HG03469 (cell line): ENCODE measurements around the gene CISTR.
A peak's percentile ranks its signal among the peaks of the same experiment; 100 is the strongest.
"Not testable (repeated sequence)": the region's sequence is repeated elsewhere in the genome, so short reads cannot be mapped to it uniquely, and the experiment has no call there.

Experiments used
- ATAC-seq: cut with Tn5 transposase; IDR thresholded peaks from one replicate; pipeline ENCODE4 v1.9.1; 2021; ENCODE audit warnings: mild to moderate bottlenecking, moderate library complexity, moderate number of reproducible peaks; ENCODE audit not compliant: unreplicated experiment

The CISTR gene

DNA sequence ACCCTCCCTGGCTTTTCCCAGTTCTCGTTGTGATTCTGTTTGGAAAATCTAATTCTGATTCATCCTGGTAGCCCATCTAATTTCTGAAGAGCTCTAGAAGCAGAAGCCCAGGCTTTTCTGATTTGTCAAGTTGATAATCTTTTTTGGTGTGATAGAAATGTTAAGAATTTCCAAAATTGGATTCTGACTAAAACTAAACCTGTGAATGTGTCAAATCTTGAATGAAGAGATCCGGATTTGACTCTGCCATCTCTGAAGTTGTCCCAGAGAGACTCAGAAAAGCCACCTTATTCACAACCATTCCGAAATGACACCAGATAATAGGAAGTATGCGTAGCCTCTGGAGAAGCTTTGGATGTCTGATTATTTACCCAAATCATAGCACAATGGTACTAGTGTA lies 12.8 kb upstream of the CISTR start:
- ATAC-seq, result no peak

DNA sequence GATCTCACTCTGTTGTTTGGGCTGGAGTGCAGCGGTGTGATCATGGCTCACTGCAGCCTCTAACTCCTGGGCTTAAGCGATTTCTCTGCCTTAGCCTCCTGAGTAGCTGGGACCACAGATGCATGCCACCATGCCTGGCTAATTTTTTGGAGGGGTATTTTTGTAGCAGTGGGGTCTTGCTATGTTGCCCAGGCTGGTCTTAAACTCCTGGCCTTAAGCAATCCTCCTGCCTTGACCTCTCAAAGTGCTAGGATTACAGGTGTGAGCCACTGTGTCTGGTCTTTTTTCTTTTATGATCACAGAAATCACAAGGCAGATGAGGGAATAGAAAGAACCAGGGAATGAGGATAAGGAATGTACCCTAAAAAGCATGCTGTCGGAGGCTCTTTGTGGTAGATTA lies 11.0 kb upstream of the CISTR start:
- ATAC-seq, result not testable (repeated sequence)

DNA sequence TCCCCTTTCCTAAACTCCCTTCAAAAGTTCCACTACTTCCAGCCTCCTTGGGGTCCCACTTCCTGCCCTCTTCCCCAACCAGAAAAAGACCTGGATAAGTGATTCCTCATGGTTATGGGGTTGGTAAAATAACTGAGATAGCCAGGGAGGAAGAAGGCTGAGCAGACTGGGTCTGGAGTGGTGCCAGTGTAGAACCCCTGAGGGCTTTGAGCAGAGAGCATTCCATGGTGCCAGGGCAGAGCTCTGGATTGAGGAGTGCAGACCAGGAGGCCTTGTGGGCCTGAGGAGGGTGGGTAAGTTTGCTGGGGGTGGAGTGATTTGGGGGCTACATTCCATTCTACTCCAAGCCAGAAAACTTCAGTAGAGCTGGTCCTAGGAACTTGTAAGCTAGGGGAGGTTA lies 9.5 kb upstream of the CISTR start:
- ATAC-seq, result no peak

DNA sequence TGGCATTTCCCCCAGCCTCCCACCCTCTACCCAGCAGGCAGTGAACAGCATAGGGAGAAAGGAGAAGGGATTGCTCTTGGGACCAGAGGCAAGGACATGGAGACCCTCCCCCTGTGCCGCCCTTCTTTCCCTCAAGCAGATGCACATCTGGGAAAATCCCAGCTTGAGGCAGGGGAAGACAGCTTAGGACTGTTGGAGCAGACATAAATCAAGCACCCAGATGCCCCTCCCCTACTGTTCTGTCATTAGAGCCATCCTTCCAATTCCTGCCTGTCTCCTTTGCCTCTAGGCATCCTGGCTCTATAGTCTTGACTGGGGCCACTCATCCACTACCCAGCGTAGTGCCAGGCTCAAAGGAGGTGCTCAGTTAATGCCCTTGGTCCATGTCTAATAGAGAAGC lies 7.5 kb upstream of the CISTR start:
- no peak for ATAC-seq

DNA sequence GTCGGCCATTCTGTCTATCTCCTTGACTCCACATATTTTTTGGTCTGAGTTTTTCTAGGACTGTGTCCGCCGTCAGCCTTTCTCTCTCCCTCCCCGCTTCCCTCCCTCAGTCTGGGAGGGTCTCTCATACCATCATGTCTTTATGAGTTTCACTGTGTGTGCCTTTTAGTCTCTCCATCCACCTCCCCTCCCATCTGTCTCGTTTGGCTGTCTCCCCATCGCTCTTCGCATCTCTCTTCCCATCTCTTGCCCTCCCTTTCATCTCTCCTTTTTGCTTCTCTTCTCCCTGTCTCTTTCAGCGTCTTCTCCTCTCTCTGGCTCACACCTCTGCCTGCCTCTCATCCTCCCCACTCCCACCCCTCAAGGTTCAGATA lies 6.9 kb upstream of the CISTR start:
- ATAC-seq, result no peak

DNA sequence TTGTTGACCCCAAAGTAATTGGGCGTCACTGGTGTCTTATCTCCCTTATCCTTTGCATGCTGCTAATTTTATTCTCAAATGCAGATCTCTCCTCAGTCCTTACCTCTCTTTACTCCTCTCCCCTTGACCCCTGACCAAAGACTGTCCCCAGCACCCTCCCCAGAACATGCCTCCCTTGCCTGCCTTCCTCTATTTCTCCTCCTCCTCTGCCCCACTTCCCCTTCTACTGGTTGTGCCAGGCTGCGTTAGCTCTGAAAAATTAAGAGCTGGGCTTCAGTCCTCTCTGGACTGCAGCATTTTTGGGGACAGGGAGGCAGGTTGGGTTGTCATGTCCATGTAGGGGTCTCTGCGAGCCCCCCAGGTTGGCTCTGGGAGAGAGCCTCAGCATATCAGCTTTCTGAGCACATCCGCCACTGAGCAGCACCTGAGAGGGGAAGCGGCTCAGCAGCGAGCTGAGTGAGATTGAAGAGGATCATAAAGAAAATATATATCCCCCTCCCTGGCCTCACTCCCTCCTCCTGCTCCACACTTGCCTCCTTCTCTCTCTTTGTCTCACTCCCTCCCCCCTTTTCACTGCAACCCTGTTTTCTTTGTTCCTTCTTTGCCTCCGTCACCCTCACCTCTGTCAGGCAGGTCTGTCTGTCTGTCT lies 6.4 kb upstream of the CISTR start:
- ATAC-seq, result no peak

DNA sequence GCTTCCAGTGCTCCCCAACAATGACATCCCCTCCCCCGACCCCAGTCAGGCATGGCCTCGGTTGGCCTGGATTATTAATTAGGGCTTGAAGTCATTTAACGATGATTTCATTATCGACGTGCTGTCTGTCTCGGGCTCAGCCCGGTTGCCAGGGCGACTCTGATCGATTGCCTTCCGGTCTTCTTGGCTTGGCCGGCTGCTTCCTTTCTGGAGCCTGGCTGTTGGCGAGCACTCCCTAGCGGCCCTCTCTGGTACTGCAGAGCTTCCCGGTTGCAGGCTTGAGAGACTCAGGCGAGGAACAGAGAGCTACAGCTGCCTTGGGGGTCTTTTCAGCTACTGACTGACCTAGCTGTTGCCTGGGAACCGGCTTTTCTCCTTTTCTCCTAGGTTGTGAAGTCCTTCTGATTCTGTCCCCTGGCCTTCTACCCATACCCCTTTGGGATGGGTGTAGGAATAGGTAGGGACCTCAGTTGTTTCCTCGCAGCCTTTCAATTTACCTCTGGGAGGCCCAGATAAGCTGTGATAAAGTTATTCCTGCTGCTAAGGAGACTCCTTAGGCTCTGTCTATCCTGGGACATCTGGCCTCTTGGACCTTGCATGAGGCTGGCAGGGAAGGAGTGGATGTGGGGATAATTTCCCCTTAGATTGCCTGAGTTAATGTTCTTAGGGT lies 5.5 kb upstream of the CISTR start:
- ATAC-seq, result peak; percentile 46

DNA sequence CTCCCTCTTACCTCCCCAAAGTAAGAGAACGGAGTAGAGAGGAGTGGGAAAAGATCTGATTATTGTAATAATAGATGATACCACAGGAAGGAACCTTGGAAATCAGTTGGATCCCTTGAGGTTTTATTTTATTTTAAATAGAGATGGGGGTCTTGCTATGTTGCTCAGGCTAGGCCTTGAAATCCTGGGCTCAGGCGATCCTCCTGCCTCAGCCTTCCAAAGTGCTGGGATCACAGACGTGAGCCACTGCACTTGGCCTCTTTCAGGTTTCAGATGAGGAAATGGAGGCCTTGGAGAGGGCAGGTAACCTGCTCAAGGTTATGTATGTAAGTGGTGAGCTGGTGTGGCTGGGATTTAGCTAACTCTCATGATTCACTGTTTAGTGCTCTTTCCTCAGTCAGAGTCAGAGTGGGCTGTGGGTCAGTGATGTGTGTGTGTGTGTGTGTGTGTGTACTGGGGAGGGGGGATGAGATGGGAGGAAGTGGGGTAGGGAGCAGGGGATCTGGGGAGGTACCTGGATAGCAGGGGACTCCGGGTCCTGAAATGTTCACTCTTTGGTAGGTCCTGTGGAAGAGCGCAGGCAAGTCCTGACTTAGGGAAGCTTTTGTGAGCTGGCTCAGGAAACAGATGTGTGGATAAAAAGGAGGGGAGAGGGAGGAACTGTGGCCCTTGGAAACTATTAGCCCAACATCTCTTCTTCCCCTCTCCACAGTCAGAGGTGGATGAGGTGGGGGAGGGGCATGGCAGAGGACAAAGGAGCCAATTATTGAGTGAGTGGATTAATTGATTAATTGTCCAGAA lies 4.7 kb upstream of the CISTR start:
- ATAC-seq, result no peak

DNA sequence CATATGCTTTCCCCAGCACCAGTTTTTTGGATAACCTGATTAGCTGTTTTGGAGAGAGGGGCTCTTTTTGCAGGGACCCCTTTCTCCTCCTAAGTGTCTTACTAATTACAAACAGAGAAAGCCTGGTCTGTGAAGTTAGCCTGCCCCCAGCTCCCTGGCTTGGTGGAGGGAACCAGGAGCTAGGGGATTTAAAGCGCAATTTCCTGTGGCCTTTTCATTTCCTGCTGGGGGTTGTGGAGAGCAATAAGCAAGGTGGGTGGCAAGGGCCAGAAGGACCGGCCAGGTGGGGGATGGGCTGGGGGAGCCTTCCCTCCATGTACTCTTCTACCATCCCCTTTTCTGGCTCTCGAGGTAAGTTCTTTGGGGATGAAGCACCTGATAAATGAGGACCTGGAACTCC lies 4.1 kb upstream of the CISTR start:
- no peak for ATAC-seq

DNA sequence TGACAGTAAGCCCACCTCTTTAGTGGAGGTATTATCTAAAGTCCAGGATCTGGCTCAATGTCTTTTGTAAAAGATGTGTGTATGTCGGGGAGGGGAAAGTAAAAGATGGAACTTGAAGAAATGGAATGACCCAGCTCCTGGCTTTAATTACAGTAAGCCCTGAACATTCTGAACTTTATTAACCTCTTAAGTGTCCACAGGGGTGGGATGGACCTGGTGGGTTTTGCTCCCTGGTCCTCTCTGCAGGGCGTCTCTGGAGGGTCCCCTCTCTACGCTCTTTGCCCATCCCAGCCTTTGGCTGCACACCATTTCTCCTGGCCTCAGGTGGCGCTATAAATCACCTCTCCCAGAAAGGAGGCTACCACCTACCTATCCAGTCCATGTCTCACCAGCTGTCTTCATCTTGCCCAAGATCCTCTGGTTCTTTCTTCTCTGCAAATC lies 3.7 kb upstream of the CISTR start:
- ATAC-seq, result no peak

DNA sequence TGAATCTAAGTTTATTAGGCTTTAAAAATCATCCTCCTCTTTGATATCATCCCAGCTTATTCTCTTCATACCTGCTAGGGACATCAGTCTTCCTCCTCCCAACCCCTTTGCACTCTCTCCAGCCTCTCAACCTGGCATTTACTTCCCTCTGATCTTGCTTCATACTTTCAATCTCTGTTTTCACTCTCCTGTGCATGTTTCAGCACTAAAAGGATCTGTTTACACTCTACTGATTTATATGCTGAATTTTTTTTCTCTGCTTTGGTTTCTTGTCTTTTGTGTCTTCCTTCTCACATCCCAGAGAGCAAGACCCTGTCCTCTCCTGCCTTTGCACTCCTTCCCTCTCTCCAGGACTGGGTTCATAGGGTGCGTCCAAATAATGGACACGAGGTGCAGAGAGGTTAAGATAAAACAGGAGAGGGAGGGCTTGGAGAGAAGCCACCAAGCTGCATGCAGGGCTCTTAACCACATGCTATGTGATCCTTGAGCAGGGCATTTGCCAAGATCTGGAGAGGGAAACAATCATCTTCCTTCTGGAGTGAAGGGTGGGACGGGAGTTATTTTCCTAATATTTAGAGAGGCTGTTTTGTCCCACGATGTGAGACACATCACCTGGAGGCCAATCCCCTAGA lies 3.0 kb upstream of the CISTR start:
- no peak for ATAC-seq

DNA sequence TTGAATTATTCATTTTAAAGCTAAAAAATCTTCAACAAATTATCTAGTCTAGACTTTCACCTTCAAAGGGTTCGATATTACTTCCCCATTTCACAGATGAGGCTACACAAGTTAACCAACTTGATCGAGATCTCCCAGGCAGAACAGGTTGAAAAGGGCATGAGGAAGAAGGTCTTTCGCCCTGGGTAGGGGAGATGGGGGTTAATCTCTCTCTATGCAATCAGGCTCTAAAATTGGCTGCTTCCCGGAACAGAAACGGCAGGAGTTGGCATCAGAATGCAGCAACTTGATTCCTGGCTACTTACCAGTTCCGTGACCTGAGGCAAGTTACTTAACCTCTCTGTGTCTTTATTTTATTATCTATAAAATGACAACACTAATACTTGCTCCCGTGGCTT lies 2.4 kb upstream of the CISTR start:
- ATAC-seq, result no peak

DNA sequence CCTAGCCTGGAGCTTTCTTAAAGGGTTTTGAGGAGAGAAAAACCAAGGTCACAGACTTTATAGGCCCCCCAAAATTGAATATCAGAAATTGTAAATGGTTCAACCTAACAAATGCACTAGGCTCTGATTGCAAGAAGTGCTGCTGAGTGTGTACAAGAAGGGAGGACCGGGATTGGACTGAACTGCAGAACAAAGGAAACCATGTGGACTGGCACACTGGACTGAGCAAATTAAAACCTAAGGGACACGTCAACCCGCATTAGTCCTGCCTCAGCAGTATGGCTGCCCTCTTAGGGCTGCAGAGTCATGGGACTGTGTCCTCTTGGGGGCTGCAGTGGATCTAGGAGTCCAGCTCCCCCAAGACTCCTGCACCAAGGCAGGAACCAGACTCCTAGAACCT lies 842 bp upstream of the CISTR start:
- no peak for ATAC-seq

DNA sequence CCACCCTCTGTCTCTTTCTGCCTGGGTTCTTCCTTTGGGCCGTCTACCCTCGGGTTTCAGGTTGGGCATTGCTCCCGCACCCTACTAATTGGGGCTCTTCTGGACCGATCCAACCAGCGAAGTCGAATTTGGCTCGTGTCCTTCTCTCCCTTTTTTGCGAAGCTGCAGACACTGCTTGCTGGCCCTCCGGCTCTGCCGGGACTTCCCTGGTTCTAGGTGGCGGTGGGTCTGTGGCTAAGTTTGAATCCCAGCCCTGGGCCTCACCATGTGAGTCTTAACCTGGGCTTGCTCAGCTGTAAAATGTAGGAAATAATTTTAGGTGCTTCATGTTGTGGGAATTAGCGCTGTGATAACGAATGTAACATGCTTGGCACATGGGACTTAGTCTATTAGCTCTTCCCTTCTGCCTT lies 418 bp upstream of the CISTR start:
- no peak for ATAC-seq

DNA sequence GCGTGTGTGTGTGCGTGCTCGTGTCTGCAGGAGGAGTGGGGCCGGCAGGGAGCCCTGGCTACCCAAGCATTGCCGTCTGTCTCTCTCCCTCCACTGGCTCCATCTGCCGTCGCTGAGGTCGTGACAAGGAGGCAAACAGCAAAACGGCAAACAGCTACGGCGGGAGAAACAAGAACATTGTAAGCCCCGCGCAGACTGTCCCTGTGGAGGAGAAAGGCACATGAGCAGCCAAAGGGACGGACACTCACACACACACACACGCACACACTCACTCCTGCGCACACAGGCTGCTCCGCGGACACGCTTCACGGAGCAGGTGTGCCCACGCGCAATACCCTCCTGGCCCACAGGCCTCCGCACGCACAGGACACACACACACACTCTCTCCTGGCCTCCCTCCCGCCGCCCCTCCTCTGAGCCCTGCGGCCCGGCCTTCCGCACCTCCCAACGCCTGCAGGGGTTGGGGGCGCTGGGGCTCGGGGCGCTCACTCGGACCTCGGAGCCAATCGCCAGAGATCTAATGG lies 905 bp downstream of the CISTR start:
- ATAC-seq, result no peak

DNA sequence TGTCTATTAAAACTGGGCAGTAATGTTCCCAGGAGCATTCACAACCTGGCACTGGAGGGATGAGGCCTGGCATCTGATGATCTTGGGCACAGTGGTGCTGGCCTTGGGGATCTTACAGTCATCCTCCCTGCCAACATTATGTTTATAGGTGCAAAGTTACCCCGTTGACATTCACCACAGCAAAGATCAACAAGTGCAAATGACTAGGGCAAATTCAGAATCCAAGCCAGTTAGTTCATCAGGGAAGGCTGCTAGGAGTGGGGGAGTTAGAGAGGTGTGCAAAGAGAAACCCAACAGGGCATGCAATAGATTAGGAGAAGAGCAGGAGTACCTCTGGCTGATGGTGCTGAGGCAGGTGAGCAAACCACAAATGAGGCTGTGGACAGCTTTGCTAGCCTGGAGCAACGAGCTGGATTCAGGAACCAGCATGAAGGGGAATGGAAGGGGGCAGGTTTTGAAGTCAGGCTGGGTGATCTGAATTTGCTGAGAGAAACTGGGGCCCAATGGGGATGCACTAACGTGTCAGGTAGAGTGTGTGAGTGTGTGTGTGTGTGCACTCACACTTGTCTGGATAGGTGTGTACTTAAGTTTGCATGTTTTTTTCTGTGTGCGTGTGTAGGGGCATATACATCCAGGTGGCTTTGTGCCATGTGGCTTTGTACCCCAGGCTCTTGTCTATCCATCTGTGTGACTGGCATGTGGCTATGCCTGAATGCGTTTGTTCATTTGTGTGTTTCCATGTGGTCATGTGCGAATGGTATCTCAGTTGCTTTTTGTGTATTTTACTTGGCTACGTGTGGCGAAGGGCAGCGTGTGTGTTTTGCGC lies 1.6 kb downstream of the CISTR start:
- ATAC-seq, result no peak

DNA sequence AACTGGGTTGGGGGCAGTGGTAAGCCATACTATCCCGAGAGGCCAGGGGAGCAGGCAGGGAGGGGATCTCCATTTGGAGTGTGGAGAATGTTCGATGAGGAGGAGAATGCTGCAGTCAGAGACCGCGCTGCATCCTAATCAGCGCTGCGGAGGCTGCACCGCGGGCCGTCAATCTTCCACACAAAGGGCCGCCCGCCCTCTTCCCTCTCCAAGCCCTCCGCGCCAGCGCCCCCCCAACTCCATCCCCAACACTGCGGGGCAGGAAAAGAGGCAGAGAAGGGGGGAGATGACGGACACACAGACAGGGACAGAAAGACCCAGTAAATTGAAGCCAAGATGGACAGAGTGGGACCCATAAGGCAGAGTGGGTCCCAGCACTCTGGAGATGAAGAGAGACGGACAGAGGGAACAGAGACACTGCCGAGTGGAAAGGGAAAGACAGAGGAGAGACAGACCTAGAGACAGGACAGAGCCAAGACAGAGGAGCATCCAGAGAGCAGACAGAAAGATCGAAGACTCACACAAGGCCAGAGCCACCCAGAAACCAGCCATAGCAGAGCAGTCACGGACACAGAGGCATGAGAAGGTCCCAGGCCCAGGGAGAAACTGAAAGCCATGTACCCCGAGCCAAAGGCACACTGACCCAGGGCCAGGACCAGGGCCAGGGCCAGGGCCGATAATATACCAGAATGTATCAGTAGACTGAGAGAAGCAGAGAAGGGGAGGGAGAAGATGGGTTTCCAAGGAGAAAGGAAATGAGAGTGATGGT lies 3.5 kb downstream of the CISTR start:
- no peak for ATAC-seq

DNA sequence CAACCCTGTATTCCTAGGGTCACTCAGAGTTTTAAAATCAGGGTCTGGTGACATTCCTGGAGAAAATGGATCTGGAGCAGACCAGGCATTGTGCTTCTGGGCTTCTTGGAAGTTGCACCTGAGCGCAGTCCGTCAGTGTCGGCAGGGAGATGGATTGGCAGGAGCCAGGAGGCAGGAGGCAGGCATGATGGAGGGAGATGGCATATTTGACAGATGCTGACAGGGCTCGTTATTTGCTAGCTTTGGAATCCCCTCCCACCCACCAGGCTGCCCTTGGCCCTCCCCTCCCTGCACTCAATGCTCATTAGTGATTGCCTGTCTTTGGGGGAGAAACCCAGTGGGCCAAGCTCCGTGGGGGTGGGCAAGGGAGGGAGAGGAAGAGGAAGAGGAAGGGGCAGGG lies 4.7 kb downstream of the CISTR start:
- ATAC-seq, result no peak

DNA sequence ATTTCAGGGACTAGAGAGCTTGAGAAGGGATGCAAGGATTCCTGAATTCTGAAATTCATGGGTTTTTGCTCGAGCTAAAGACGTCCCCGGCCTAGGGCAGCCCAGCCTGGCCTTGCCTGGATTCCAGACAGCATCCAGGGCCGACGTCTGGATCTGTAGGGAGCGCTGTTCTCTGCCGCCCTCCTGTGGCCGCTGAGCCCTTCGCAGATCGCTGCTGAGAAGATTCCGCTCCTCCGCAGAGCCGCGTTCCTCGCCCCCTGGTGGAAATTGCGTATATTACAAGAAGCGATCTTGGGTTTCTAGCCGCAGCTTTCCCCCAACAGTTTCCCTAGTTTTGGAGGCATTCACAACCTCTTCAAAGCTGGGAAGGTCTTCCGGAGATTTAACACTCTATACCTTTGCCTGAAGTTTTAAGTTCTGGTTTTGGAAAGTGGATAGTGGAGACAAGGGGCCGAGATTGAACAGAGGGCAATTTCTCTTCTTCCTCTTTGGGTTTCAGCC lies 5.1 kb downstream of the CISTR start:
- ATAC-seq, result no peak

DNA sequence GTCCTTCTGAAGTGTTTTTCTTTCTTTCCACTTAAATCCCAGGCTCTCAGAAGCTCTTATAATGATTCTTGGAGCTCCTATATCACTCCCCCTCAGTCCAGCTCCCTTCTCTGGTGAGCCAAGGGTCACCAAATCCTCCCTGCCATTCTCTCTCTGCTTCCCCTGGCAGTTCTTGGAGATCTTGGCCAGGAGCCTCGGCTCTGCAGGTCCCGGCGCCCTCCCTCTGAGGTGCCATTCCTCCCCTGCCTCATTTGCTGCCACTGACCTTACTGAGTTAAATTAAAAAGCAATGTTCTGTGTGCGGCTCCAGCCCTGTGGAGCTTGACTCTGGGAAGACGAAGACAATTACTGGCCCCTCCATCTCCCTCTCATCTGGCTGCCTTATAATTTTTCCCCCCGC lies 7.0 kb downstream of the CISTR start:
- no peak for ATAC-seq
